OCI-LY3 (cell line): ENCODE results near the gene LCE7A.

Experiments
- CTCF ChIP-seq: fragments of 200-600, 300-600 bp; sonication (generic); IDR thresholded peaks from 2 replicates; pipeline ENCODE4 v1.5.1; 2014; ENCODE audit warnings: antibody characterized with exemption, low read length, low read depth
- EZH2phosphoT487 ChIP-seq: fragments of 200-600 bp; shearing (Covaris generic); IDR thresholded peaks from 2 replicates; pipeline ENCODE4 v1.6.1; 2018; ENCODE audit warnings: antibody characterized with exemption, mixed run types, low read depth

GRCh38 chr1:152866321-152866720 is 6.5 kb downstream of the LCE7A start:
- TF ChIP-seq CTCF, result no peak
- TF ChIP-seq EZH2phosphoT487, result no peak
